Measurements from ENCODE around the gene HECTD4.
A peak's percentile ranks its signal among the peaks of the same experiment; 100 is the strongest.

The HECTD4 gene

DNA sequence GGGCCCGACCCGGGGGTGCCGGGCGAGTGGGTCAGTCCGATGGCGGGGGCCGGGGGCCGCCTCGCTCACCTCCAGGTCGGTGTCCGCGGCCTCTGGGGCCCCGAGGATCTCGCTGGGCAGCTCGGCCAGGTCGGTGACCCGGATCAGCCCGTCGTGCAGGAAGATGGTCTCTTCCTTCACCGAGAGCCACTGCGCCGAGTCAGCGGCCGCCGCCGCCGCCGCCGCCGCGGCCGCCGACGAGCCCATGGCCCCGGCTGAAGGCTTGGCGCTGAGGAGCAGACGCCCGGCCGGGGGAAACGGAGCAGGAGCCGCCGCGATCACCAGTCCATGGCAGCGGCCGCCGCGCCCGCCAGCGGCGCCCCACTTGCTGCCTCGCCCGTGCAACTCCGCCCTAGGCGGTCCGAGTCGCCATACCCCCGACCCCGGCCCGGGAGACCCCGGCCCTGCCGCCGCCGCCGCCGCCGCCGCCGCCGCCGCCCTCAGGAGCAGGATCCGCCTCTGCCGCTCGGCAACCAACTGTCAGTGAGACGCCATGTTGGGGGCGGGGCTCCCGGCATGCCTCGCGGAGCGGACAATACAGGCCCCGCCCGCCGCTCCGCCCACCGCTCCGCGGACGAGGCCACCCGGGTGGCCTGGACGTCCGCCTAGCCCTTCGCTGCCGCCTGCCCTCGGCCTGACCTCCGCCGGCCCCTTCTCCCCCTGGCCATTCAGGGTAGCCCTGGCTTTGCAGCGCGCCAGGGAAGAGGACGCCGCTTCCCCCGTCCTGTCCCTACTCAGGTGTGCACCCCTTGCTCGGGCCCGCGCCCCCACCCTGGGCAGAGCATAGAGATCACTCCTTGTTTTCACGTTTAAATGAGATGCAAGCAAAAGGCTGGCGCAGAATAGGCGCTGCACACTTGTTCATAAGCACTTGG, at the start of gene HECTD4:
Gene HECTD4, minus strand, starts transcription at position 549 of the 914 bp plus-strand sequence. Its CDS starts 303 bp downstream, at position 246.
- H3K4me3 ChIP-seq (ENCODE audit: low read depth, low read length), result peak within 1 kb of the TSS; percentile 69
- peak; percentile 82 for DNase-seq (ENCODE audit: low read depth, low spot score)
- in situ Hi-C loops (cut with HindIII; ENCODE audit: low sequenced_read_pairs), result no loop called here
- TF ChIP-seq, protein P1, sequence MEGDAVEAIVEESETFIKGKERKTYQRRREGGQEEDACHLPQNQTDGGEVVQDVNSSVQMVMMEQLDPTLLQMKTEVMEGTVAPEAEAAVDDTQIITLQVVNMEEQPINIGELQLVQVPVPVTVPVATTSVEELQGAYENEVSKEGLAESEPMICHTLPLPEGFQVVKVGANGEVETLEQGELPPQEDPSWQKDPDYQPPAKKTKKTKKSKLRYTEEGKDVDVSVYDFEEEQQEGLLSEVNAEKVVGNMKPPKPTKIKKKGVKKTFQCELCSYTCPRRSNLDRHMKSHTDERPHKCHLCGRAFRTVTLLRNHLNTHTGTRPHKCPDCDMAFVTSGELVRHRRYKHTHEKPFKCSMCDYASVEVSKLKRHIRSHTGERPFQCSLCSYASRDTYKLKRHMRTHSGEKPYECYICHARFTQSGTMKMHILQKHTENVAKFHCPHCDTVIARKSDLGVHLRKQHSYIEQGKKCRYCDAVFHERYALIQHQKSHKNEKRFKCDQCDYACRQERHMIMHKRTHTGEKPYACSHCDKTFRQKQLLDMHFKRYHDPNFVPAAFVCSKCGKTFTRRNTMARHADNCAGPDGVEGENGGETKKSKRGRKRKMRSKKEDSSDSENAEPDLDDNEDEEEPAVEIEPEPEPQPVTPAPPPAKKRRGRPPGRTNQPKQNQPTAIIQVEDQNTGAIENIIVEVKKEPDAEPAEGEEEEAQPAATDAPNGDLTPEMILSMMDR (IDR thresholded peaks at IDR 0.05; ENCODE audit: low read depth, low read length), result no peak

- DNase-seq (ENCODE audit: low read depth, low spot score), result no peak
- H3K4me3 ChIP-seq (ENCODE audit: low read depth, low read length), result no peak overlapping the region
- TF ChIP-seq, protein P1 (IDR thresholded peaks at IDR 0.05; ENCODE audit: low read depth, low read length), result no peak
- in situ Hi-C loops (cut with HindIII; ENCODE audit: low sequenced_read_pairs), result no loop called here
Observed at GRCh38 chr12:112431965-112432364, 49.7 kb upstream of the HECTD4 start.

- H3K4me3 ChIP-seq (ENCODE audit: low read depth, low read length), result no peak overlapping the region
- TF ChIP-seq, protein P1 (IDR thresholded peaks at IDR 0.05; ENCODE audit: low read depth, low read length), result no peak
- no peak for DNase-seq (ENCODE audit: low read depth, low spot score)
- in situ Hi-C loops (cut with HindIII; ENCODE audit: low sequenced_read_pairs), result no loop called here
Observed at GRCh38 chr12:112430929-112431328, 48.7 kb upstream of the HECTD4 start.

GRCh38 chr12:112427760-112428159, 45.5 kb upstream of the HECTD4 start:
- in situ Hi-C loops (cut with HindIII; ENCODE audit: low sequenced_read_pairs), result no loop called here
- DNase-seq (ENCODE audit: low read depth, low spot score), result no peak
- no peak overlapping the region for H3K4me3 ChIP-seq (ENCODE audit: low read depth, low read length)
- TF ChIP-seq, protein P1 (IDR thresholded peaks at IDR 0.05; ENCODE audit: low read depth, low read length), result no peak

DNA sequence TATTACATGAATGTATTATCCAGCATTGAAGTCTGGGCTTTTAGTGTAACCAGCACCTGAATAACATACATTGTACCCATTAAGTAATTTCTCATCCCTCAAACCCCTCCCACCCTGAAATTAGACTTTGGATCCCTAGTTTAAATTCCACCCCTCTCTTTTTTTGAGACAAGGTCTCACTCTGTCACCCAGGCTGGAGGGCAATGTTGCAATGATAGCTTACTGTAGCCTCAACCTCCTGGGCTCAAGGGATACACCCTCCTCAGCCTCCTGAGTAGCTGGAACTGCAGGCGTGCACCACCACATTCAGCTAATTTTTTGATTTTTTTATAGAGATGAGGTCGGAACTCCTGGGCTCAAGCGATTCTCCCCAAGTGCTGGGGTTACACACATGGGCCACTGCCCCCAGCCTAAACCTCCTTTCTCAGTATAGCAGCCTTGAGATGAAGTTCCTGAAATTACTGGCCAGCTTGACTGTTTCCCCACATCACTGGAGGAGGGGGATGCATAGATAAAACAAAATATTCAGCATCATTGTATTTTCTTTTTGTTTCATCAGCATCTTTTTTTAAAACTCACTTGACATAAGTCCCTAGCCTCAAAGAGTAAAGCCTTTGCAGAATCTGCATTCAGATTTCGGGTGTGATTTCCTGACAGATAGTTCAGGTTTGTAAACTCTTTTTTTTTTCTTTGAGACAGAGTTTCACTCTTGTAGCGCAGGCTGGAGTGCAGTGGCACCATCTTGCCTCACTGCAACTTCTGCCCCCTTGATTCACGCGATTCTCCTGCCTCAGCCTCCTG, 43.6 kb upstream of the HECTD4 start:
- TF ChIP-seq, protein P1 (IDR thresholded peaks at IDR 0.05; ENCODE audit: low read depth, low read length), result no peak
- H3K4me3 ChIP-seq (ENCODE audit: low read depth, low read length), result no peak overlapping the region
- in situ Hi-C loops (cut with HindIII; ENCODE audit: low sequenced_read_pairs), result no loop called here
- no peak for DNase-seq (ENCODE audit: low read depth, low spot score)

GRCh38 chr12:112424126-112424525, 41.9 kb upstream of the HECTD4 start:
- in situ Hi-C loops (cut with HindIII; ENCODE audit: low sequenced_read_pairs), result no loop called here
- no peak overlapping the region for H3K4me3 ChIP-seq (ENCODE audit: low read depth, low read length)
- TF ChIP-seq, protein P1 (IDR thresholded peaks at IDR 0.05; ENCODE audit: low read depth, low read length), result no peak
- no peak for DNase-seq (ENCODE audit: low read depth, low spot score)
